Aorta (tissue), 5 donors: ENCODE data around the gene COPS2. TPM values are rescaled to one million over a fixed set of nuclear protein-coding genes. Genes with fewer than 3 reads are reported as not detected.

Experiments
- ATAC-seq: fragments of 200-7000 bp; cut with Tn5 transposase; one replicate; pipeline ENCODE4 v1.9.1; 2022; ENCODE audit warnings: moderate library complexity; ENCODE audit not compliant: low FRiP score
- DNase-seq, 2 donors: peaks; one replicate each; pipeline ENCODE4 v3.0.0-alpha.2; 2020
- H3K27ac ChIP-seq, 2 donors: one replicate each; pipeline ENCODE4 v1.5.1; 2013; ENCODE audit warnings: low read length in 2 of 2, mild to moderate bottlenecking in 2 of 2, moderate library complexity in 2 of 2, control low read depth in 1 of 2, inconsistent platforms in 1 of 2, low read depth in 1 of 2
- H3K27me3 ChIP-seq, 2 donors: one replicate each; pipeline ENCODE4 v1.6.1; 2013; ENCODE audit warnings: control low read depth in 1 of 2, low read length in 1 of 2, mild to moderate bottlenecking in 1 of 2, moderate library complexity in 1 of 2; ENCODE audit not compliant: insufficient read depth in 2 of 2, control insufficient read depth in 1 of 2
- H3K36me3 ChIP-seq, 2 donors: one replicate each; pipeline ENCODE4 v1.6.1; 2013; ENCODE audit warnings: control low read depth in 1 of 2, low read length in 1 of 2, mild to moderate bottlenecking in 1 of 2; ENCODE audit not compliant: insufficient read depth in 2 of 2, control insufficient read depth in 1 of 2
- H3K4me1 ChIP-seq, 2 donors: one replicate each; pipeline ENCODE4 v1.6.1; 2013; ENCODE audit warnings: low read length in 2 of 2, control low read depth in 1 of 2, mild to moderate bottlenecking in 1 of 2, moderate library complexity in 1 of 2; ENCODE audit not compliant: insufficient read depth in 2 of 2, control insufficient read depth in 1 of 2
- H3K4me3 ChIP-seq, 2 donors: one replicate each; pipeline ENCODE4 v1.5.1; 2013; ENCODE audit warnings: low read length in 2 of 2, control low read depth in 1 of 2, mild to moderate bottlenecking in 1 of 2
- H3K9me3 ChIP-seq: one replicate; pipeline ENCODE4 v1.6.1; 2013; ENCODE audit warnings: mild to moderate bottlenecking, low read length; ENCODE audit not compliant: control insufficient read depth
- WGBS, 2 donors: extraction: QIAGEN DNeasy Blood & Tissue Kit; methylation state at CpG; one replicate each; pipeline ENCODE4 v1.1.7; 2013; 5-methylcytosine and 5-hydroxymethylcytosine counted together
- intact Hi-C, 2 donors: fragments of 100-400 bp; cut with DNase I; formaldehyde crosslinking; loops; one replicate each; pipeline versions ENCODE4 v1.14.2 to v1.15.0; 2022
- polyA plus RNA-seq, 2 donors: library from polyadenylated mRNA; stranded (reverse); fragments of 200-250 nt; gene quantifications; one replicate each; pipeline ENCODE4 v1.2.3, GENCODE V29; 2013
- total RNA-seq, 2 donors: library from RNA; stranded (reverse); fragmentation: NEBNext Ultra II Directional; extraction: Animal tissue kit (Norgen Biotek cat#: 25700); gene quantifications; one replicate each; pipeline ENCODE4 v1.2.1, GENCODE V29; 2021
- donor health status: healthy with polysubstance abuse.
- donor health status: Bipolar disorder and iron deficiency.
- donor health status: DM: no; HTN: no; CAD: no.
- donor health status: DM: no; HTN: no; CAD: no.
- donor health status: DM: yes; HTN: yes; CAD: no.

COPS2 gene
- total and polyA plus RNA-seq, 4 donors: 60.9 to 85.9 (median 66.9) TPM

GRCh38 chr15:49134683-49135341 lies 20.6 kb downstream of the COPS2 start:
- H3K9me3 ChIP-seq: no peaks in the 10 kb centered on the region
- H3K4me3 ChIP-seq: no peak overlapping the region
- no peak for DNase-seq
- ATAC-seq: no peak
- H3K4me1 ChIP-seq: no peaks in the 10 kb centered on the region
- 45 to 53% methylated on average over 5 of the region's 5 CpGs for WGBS, 2 donors
- H3K36me3 ChIP-seq: no peaks in the 10 kb centered on the region
- H3K27ac ChIP-seq: no peak overlapping the region
- intact Hi-C loops: loop anchor here in 1 of 2 donors (10.0 kb wide), 1 partner anchor 90 kb away; the partner anchor contains the start of gene SECISBP2L
- no peaks in the 10 kb centered on the region for H3K27me3 ChIP-seq

- DNase-seq (no peak), ATAC-seq (no peak)
- WGBS, 2 donors: 56 to 70% methylated on average over 3 of the region's 3 CpGs
- Histone ChIP-seq H3K27me3 (no peaks in the 10 kb centered on the region), H3K36me3 (peaks cover 0 to 2% of the 10 kb centered on the region in 2 donors), H3K4me3 (no peak overlapping the region), H3K9me3 (no peaks in the 10 kb centered on the region), H3K27ac (no peak overlapping the region), H3K4me1 (no peaks in the 10 kb centered on the region)
- intact Hi-C loops: loop anchor here in 1 of 2 donors (10.0 kb wide), 1 partner anchor 87 kb away; the partner anchor contains the start of gene SECISBP2L
Observed at GRCh38 chr15:49131403-49131802, 24.0 kb downstream of the COPS2 start.

- peaks cover 0 to 2% of the 10 kb centered on the region in 2 donors for H3K36me3 ChIP-seq
- no peaks in the 10 kb centered on the region for H3K27me3 ChIP-seq
- H3K9me3 ChIP-seq: no peaks in the 10 kb centered on the region
- intact Hi-C loops: loop anchor here in 1 of 2 donors (10.0 kb wide), 1 partner anchor 130 kb away; no protein-coding TSS in a partner anchor
- no peak overlapping the region for H3K4me3 ChIP-seq
- no peak overlapping the region for H3K27ac ChIP-seq
- WGBS, 2 donors: 56 to 62% methylated on average over 2 of the region's 2 CpGs
- no peaks in the 10 kb centered on the region for H3K4me1 ChIP-seq
- ATAC-seq: no peak
- DNase-seq: no peak
Observed at GRCh38 chr15:49124371-49124770, 31.0 kb downstream of the COPS2 start.

- 84 to 85% methylated on average over 1 of the region's 1 CpG for WGBS, 2 donors
- no peak for DNase-seq
- no peak overlapping the region for H3K4me3 ChIP-seq
- no peak for ATAC-seq
- no peak overlapping the region for H3K27ac ChIP-seq
- no peaks in the 10 kb centered on the region for H3K27me3 ChIP-seq
- H3K9me3 ChIP-seq: no peaks in the 10 kb centered on the region
- H3K4me1 ChIP-seq: no peaks in the 10 kb centered on the region
- no peaks in the 10 kb centered on the region for H3K36me3 ChIP-seq
- intact Hi-C loops: loop anchor here in 1 of 2 donors (10.0 kb wide), 1 partner anchor 128 kb away; no protein-coding TSS in a partner anchor
Observed at GRCh38 chr15:49122541-49123062, 32.8 kb downstream of the COPS2 start.

GRCh38 chr15:49121901-49122300 lies 33.5 kb downstream of the COPS2 start:
- H3K36me3 ChIP-seq: no peaks in the 10 kb centered on the region
- no peaks in the 10 kb centered on the region for H3K9me3 ChIP-seq
- ATAC-seq (no peak), DNase-seq (no peak)
- H3K4me3 ChIP-seq: no peak overlapping the region
- H3K27me3 ChIP-seq: no peaks in the 10 kb centered on the region
- no peaks in the 10 kb centered on the region for H3K4me1 ChIP-seq
- no peak overlapping the region for H3K27ac ChIP-seq
- intact Hi-C loops: loop anchor here in 1 of 2 donors (10.0 kb wide), 1 partner anchor 127 kb away; no protein-coding TSS in a partner anchor
- WGBS, 2 donors: 71 to 87% methylated on average over 1 of the region's 1 CpG

- no peak for ATAC-seq
- WGBS, 2 donors: 81 to 86% methylated on average over 4 of the region's 4 CpGs
- Histone ChIP-seq H3K27me3 (no peaks in the 10 kb centered on the region), H3K27ac (no peak overlapping the region), H3K36me3 (no peaks in the 10 kb centered on the region), H3K4me1 (no peaks in the 10 kb centered on the region), H3K9me3 (no peaks in the 10 kb centered on the region), H3K4me3 (no peak overlapping the region)
- DNase-seq: no peak
- intact Hi-C loops: loop anchor here in 1 of 2 donors (10.0 kb wide), 1 partner anchor 126 kb away; no protein-coding TSS in a partner anchor
Observed at GRCh38 chr15:49120832-49121231, 34.6 kb downstream of the COPS2 start.

GRCh38 chr15:49116108-49116857 lies 39.1 kb downstream of the COPS2 start:
- intact Hi-C loops: no loop called here
- DNase-seq: no peak
- H3K4me3 ChIP-seq: no peak overlapping the region
- H3K27me3 ChIP-seq: no peaks in the 10 kb centered on the region
- 96 to 98% methylated on average over 4 of the region's 4 CpGs for WGBS, 2 donors
- no peaks in the 10 kb centered on the region for H3K9me3 ChIP-seq
- H3K36me3 ChIP-seq: no peaks in the 10 kb centered on the region
- H3K4me1 ChIP-seq: no peaks in the 10 kb centered on the region
- no peak for ATAC-seq
- H3K27ac ChIP-seq: no peak overlapping the region

- intact Hi-C loops: no loop called here
- Histone ChIP-seq H3K27me3 (no peaks in the 10 kb centered on the region), H3K27ac (no peak overlapping the region), H3K9me3 (no peaks in the 10 kb centered on the region), H3K4me3 (no peak overlapping the region), H3K36me3 (peaks cover 0 to 1% of the 10 kb centered on the region in 2 donors), H3K4me1 (no peaks in the 10 kb centered on the region)
- DNase-seq (no peak), ATAC-seq (no peak)
- WGBS, 2 donors: 68 to 71% methylated on average over 2 of the region's 2 CpGs
Observed at GRCh38 chr15:49115062-49115461, 40.3 kb downstream of the COPS2 start.
